Measurements from ENCODE around the gene CBLB.

- TF ChIP-seq, protein P1, sequence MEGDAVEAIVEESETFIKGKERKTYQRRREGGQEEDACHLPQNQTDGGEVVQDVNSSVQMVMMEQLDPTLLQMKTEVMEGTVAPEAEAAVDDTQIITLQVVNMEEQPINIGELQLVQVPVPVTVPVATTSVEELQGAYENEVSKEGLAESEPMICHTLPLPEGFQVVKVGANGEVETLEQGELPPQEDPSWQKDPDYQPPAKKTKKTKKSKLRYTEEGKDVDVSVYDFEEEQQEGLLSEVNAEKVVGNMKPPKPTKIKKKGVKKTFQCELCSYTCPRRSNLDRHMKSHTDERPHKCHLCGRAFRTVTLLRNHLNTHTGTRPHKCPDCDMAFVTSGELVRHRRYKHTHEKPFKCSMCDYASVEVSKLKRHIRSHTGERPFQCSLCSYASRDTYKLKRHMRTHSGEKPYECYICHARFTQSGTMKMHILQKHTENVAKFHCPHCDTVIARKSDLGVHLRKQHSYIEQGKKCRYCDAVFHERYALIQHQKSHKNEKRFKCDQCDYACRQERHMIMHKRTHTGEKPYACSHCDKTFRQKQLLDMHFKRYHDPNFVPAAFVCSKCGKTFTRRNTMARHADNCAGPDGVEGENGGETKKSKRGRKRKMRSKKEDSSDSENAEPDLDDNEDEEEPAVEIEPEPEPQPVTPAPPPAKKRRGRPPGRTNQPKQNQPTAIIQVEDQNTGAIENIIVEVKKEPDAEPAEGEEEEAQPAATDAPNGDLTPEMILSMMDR (IDR thresholded peaks at IDR 0.05; ENCODE audit: low read depth, low read length): no peak
- TF ChIP-seq EZH2phosphoT487 (IDR thresholded peaks at IDR 0.05; ENCODE audit: low read depth): no peak
Observed at GRCh38 chr3:105747060-105747541, 121.7 kb downstream of the CBLB start.

Measured in OCI-LY3 (cell line).